Measurements from ENCODE around the gene MCRIP2.

Gene MCRIP2

DNA sequence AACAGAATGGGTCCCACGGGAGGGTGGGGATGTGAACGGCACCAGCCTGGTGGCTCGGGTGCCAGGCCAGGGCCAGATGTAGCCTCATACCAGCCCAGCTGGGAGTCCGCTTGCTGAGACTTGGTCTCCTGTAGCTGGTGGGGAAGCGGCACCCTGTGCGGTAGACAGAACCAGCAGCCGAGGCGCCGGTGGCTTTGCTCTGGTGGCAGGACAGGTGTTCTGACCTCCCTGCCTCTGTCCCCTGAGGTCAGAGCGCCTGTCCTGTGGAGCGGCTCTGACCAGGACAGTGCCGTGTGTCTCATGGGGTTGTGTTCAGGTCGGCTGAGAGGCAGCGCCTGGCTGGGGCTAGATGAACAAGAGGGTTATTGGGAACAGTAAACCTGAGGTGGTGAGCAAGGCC is 31.6 kb upstream of the MCRIP2 start:
- TF ChIP-seq, protein P1, sequence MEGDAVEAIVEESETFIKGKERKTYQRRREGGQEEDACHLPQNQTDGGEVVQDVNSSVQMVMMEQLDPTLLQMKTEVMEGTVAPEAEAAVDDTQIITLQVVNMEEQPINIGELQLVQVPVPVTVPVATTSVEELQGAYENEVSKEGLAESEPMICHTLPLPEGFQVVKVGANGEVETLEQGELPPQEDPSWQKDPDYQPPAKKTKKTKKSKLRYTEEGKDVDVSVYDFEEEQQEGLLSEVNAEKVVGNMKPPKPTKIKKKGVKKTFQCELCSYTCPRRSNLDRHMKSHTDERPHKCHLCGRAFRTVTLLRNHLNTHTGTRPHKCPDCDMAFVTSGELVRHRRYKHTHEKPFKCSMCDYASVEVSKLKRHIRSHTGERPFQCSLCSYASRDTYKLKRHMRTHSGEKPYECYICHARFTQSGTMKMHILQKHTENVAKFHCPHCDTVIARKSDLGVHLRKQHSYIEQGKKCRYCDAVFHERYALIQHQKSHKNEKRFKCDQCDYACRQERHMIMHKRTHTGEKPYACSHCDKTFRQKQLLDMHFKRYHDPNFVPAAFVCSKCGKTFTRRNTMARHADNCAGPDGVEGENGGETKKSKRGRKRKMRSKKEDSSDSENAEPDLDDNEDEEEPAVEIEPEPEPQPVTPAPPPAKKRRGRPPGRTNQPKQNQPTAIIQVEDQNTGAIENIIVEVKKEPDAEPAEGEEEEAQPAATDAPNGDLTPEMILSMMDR (IDR thresholded peaks at IDR 0.05; ENCODE audit: low read length): no peak
- no peak for TF ChIP-seq EZH2 (IDR thresholded peaks at IDR 0.05; ENCODE audit: borderline replicate concordance, low read length)
- no peaks in the 10 kb centered on the region for H3K4me1 ChIP-seq (ENCODE audit: insufficient read depth, low read length, severe bottlenecking)
- no peak overlapping the region for H3K4me2 ChIP-seq (ENCODE audit: low read length)
- no peak overlapping the region for H3K9ac ChIP-seq (ENCODE audit: low read length)
- H3F3A ChIP-seq (ENCODE audit: insufficient read depth, low read length): no peaks in the 10 kb centered on the region
- no peaks in the 10 kb centered on the region for H4K20me1 ChIP-seq (ENCODE audit: insufficient read depth, low read length)
- H3K27me3 ChIP-seq (ENCODE audit: insufficient read depth, low read length): no peaks in the 10 kb centered on the region; the same call in 1 of the 2 replicates
- no peaks in the 10 kb centered on the region for H3K79me2 ChIP-seq (ENCODE audit: insufficient read depth, low read length)
- no peaks in the 10 kb centered on the region for H3K9me2 ChIP-seq (ENCODE audit: low read depth, low read length)
- H3K4me3 ChIP-seq (ENCODE audit: low read depth, low read length, poor library complexity, severe bottlenecking): no peak overlapping the region
- no peak overlapping the region for H2AFZ ChIP-seq (ENCODE audit: low read length)
- no peak overlapping the region for H3K27ac ChIP-seq (ENCODE audit: low read depth, low read length, poor library complexity, severe bottlenecking)
- peaks cover 5% of the 10 kb centered on the region; the same call in 1 of the 2 replicates for H3K36me3 ChIP-seq (ENCODE audit: insufficient read depth, low read length)
- peaks cover 4% of the 10 kb centered on the region; the same call in 1 of the 2 replicates for H3K9me3 ChIP-seq (ENCODE audit: low read length)

DNA sequence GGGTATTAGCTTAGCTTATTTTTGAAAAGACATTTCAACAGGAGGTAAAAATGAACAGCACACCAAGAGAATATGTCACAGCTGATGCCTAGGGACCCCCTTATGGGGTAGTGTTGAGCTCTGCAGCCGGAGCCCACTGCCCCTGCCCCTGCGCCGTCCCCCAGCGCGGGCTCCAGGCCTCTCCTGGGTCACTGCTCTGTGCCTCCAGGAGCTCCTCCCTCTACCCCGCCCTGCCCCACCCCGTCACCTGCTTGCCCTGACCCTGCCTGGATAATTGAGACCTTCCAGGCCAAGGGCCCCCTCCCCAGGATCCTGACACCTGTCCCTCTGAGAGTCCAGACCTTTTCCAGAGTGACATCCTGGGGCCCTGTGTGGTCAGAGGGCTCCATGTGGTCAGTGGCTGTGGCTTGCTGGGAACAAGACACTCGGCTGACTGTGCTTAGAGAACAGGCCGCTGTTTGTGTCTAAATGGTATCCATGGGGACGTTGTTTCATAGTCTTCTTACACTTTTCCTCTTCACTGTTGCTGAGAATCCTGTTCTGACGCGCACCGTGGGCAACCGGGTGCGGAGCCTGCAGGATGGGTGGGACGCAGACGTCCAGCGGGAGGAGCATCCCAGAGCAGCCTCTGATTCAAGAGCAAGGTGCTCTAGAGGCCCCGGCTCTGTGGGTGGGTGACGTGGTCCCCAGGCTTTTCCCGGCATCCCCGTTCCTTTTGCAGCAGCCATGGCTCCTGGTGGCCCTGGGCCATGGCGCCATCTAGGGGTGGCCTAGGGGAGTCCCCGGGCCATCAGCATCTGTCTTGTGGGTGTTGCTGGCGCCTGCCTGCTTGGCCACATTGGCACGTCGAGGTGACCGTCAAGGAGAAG is 30.9 kb upstream of the MCRIP2 start:
- no peak overlapping the region for H3K27ac ChIP-seq (ENCODE audit: low read depth, low read length, poor library complexity, severe bottlenecking)

DNA sequence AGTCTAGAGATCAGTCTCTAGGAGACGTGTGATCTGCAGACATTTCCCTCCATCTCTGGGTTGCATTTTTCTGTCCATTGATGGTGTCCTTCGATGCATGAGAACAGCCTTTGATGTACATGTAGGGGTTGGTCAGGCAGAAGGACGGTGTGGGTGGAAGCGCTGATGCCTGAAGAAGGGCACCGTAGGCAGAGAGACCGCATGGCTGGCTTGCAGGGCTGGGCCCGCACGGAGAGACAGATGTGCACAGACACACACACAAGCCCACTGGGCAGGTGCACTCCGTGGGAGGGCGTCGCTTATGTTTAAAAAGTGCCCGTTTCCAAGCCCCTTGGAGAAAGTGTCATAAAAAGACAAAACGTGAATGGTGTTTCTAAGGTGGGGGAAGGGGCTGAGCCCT is 26.5 kb upstream of the MCRIP2 start:
- Histone ChIP-seq H2AFZ (ENCODE audit: low read length) (no peak overlapping the region), H3K36me3 (ENCODE audit: insufficient read depth, low read length) (no peaks in the 10 kb centered on the region; the same call in 1 of the 2 replicates), H3K4me1 (ENCODE audit: insufficient read depth, low read length, severe bottlenecking) (no peaks in the 10 kb centered on the region), H3K9me2 (ENCODE audit: low read depth, low read length) (no peaks in the 10 kb centered on the region), H3K79me2 (ENCODE audit: insufficient read depth, low read length) (no peaks in the 10 kb centered on the region), H3K27me3 (ENCODE audit: insufficient read depth, low read length) (no peaks in the 10 kb centered on the region), H3K4me3 (ENCODE audit: low read depth, low read length, poor library complexity, severe bottlenecking) (no peak overlapping the region), H3K9me3 (ENCODE audit: low read length) (no peaks in the 10 kb centered on the region), H4K20me1 (ENCODE audit: insufficient read depth, low read length) (no peaks in the 10 kb centered on the region), H3K9ac (ENCODE audit: low read length) (no peak overlapping the region), H3F3A (ENCODE audit: insufficient read depth, low read length) (no peaks in the 10 kb centered on the region), H3K4me2 (ENCODE audit: low read length) (no peak overlapping the region), H3K27ac (ENCODE audit: low read depth, low read length, poor library complexity, severe bottlenecking) (no peak overlapping the region)
- TF ChIP-seq EZH2 (IDR thresholded peaks at IDR 0.05; ENCODE audit: borderline replicate concordance, low read length): no peak
- TF ChIP-seq, protein P1 (IDR thresholded peaks at IDR 0.05; ENCODE audit: low read length): no peak

More for the DNA sequence above, 30.9 kb upstream of the MCRIP2 start:
- Histone ChIP-seq H3F3A (ENCODE audit: insufficient read depth, low read length) (no peaks in the 10 kb centered on the region), H3K9me3 (ENCODE audit: low read length) (no peaks in the 10 kb centered on the region), H3K4me3 (ENCODE audit: low read depth, low read length, poor library complexity, severe bottlenecking) (no peak overlapping the region), H3K9me2 (ENCODE audit: low read depth, low read length) (no peaks in the 10 kb centered on the region), H3K36me3 (ENCODE audit: insufficient read depth, low read length) (peaks cover 5% of the 10 kb centered on the region; the same call in 1 of the 2 replicates), H4K20me1 (ENCODE audit: insufficient read depth, low read length) (no peaks in the 10 kb centered on the region), H3K4me1 (ENCODE audit: insufficient read depth, low read length, severe bottlenecking) (no peaks in the 10 kb centered on the region), H2AFZ (ENCODE audit: low read length) (no peak overlapping the region), H3K9ac (ENCODE audit: low read length) (no peak overlapping the region), H3K4me2 (ENCODE audit: low read length) (no peak overlapping the region), H3K27me3 (ENCODE audit: insufficient read depth, low read length) (no peaks in the 10 kb centered on the region; the same call in 1 of the 2 replicates), H3K79me2 (ENCODE audit: insufficient read depth, low read length) (no peaks in the 10 kb centered on the region)
- no peak for TF ChIP-seq EZH2 (IDR thresholded peaks at IDR 0.05; ENCODE audit: borderline replicate concordance, low read length)
- TF ChIP-seq, protein P1 (IDR thresholded peaks at IDR 0.05; ENCODE audit: low read length): peak; percentile 85
